UCSD-AML1 (cell line): ENCODE data around the gene GPR107.

Experiments
- DNase-seq: peaks from one replicate; lab custom pipeline; 2025; ENCODE audit not compliant: unreplicated experiment; lab: John Stamatoyannopoulos, UW

GPR107 gene

DNA sequence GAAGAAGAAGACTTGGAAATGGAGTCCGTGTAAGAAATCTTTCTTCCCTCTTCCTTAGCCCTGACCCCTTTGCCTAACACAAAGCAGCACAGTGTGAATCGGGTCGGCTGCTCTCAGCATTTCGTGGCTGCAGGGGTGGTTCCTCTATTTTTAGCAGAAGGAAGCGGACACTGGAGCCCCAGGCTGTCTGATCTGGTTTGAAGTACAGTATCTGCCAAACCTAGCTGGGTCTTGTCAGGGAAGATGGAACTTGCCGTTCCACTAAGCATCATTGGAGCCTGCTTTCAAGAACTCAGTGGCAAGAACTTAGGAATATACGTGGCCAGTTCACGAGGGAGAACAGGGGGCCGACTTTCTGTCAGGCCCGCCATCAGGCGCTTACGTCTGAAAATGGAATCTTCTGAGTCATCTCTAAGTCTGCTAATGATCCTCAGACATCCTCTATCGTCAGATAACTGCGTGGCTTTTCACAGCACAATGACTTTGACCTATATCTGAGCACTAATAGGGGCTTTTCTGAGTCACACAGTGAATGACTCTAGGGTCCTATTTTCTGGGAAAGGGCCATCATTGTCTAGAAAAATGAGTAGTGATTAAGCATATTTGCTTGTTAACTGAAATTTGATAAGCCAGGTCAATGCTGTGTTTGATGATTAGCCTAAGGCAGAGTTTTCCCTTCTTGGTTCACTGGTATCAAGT lies 75.2 kb downstream of the GPR107 start:
- peak; percentile 48 for DNase-seq

- no peak for DNase-seq
These were observed 75.8 kb downstream of the GPR107 start for GRCh38 chr9:130129432-130130061.

- DNase-seq: no peak
These were observed 79.0 kb downstream of the GPR107 start for GRCh38 chr9:130132746-130133145.

DNA sequence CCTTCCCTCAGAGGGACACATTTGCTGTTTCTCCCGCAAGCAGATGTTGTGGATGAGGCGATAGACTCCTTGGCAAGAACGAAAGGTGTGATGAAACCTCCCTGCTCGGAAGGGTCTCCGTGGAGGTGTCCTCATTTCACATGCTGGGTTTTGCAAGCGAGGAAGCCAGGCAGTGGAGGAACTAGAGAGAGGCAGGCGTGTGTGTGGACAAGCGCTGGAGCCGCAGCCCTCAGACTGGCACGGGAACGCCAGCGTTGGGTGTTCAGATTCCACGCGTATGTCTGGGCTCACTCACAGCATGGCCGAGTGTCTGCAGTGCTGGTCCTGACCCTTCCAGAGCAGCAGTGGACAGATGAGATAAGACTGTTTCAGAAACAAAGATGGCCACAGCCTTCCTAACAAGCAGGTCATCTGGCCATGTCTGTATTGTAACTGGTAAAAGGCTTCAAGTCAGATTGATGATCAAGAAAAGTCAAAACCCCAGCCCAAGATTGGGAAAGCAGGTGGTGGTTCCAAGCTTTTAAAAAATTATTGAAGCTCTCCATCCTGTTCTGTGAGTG lies 83.5 kb downstream of the GPR107 start:
- DNase-seq: no peak

GRCh38 chr9:130137641-130138081 lies 84.0 kb downstream of the GPR107 start:
- DNase-seq: no peak

DNA sequence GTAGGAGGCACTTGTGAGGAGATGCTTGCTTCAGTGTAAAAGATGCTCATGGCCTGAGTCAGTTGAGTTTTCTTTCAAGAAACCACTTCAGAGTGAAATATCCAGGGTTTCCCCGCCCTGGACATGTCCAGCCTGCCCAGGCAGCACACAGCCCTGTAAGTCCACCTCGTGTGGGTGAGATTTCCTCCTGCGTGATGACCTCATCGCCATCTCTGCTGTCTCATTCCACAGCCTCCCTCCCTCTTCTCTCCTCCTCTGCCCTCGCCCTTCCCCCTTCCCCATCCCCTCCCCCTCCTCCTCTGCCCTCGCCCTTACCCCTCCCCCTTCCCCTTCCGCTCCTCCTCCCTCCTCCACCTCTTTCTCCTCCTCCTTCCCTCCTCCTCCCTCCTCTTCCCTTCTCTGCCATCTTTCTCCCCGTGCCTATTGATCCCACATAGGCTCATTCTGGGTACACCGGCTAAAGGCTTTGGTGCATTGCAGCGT lies 84.5 kb downstream of the GPR107 start:
- DNase-seq: peak; percentile 25

- DNase-seq: no peak
These were observed 85.1 kb downstream of the GPR107 start for GRCh38 chr9:130138791-130139190.

DNA sequence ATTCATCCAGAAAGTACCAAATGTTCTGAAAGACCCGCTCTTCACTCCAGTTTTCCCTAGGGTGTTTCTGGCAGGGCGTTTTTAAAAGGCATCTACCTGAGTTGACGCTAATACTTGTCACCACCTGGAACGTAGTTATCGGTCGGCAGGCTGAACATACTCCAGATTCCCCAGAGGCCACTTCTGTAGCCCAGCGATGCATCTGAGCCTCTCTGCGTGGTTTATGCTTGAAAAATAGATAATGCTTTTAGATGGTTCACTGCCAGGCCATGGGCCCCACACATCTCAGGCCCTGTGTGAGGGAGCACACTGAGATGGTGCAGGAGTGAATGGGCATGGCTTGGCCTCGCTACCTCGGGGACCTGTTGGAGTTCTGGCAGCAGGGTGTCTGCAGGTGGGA lies 85.5 kb downstream of the GPR107 start:
- no peak for DNase-seq

- peak; percentile 39 for DNase-seq
These were observed 87.0 kb downstream of the GPR107 start for GRCh38 chr9:130140706-130141105.

- DNase-seq: no peak
These were observed 88.3 kb downstream of the GPR107 start for GRCh38 chr9:130142056-130142455.

- DNase-seq: no peak
These were observed 88.9 kb downstream of the GPR107 start for GRCh38 chr9:130142641-130143040.

GRCh38 chr9:130143279-130143893 lies 89.7 kb downstream of the GPR107 start:
- DNase-seq: no peak

GRCh38 chr9:130143958-130144366 lies 90.3 kb downstream of the GPR107 start:
- peak; percentile 32 for DNase-seq

- DNase-seq: no peak
These were observed 91.0 kb downstream of the GPR107 start for GRCh38 chr9:130144703-130145102.

DNA sequence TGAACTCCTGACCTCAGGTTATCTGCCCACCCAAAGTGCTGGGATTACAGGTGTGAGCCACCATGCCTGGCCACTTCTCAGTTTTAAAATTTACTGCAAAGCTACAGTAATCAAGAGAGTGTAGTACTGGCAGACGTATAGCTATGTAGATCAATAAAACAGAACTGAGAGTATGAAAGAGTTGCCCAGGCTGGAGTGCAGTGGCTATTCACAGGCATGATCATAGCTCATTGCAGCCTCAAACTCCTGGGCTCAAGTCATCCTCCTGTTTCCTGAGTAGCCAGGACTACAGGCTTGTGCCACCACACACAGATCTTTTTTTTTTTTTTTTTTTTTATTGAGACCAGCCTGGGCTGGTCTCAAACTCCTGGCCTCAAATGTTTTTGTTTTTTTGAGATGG lies 92.0 kb downstream of the GPR107 start:
- DNase-seq: no peak

DNA sequence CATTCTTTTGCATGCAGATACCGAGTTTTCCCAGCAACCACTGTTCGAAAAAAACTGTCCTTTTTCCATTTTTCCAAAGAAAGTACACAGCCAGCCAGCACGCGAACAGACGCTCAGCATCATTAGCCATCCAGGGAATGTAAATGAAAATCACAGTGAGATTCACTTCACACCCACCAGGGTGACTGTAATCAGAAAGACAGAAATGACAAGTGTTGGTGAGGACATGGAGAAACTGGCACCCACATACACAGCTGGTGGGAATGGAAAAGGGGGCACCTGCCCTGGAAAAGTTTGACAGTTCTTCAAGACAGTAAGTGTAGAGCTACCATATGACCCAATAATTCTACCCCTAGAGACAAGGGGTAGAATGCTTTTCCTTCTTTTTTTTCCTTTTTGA lies 93.5 kb downstream of the GPR107 start:
- no peak for DNase-seq

DNA sequence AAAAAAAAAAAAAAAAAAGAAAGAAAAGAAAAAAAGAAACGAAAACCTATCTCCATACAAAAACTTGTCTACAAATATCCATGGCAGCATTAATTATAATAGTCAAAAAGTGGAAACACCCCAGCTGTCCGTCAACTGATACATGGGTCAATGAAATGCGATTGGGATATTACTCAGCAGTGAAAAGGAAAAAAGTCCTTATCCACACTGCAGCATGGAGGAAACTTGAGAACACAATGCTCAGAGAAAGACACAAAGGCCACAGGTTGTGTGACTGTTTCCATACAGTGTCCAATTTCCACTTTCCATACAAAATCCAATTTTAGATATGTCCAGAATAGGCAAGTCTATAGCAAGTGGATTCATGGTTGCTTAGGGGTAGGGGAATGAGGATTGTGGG lies 94.2 kb downstream of the GPR107 start:
- no peak for DNase-seq

- DNase-seq: no peak
These were observed 95.3 kb downstream of the GPR107 start for GRCh38 chr9:130149031-130149430.

DNA sequence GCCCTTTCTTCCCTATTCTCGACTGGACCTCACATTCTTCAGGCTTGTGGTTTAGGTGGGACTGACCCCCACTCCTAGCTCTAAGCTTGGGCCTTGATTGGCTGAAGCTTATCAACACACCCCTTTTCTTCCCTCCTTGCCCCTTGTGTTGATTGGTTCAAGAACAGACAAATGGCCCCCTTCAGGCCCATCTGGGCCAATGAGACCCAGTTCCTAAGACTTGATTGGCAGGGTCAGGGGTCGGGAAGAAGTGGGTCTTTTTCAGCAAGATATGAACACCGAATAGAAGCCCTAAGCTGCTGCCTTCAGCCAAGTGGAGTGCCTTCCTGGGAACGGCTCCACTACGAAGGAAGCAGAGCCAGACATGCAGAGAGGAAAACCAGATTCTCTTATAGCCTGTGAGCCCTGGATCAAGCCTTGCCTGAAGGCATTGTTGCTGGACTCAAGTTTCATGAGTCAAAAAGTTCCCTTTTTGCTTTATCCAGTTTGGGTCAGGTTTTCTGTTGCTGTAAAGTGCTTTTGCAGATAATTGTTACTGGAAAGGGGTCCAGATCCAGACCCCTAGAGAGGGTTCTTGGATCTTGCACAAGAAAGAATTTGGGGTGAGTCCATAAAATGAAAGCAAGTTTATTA lies 96.1 kb downstream of the GPR107 start:
- no peak for DNase-seq

- DNase-seq: no peak
These were observed 97.2 kb downstream of the GPR107 start for GRCh38 chr9:130150779-130151382.

DNA sequence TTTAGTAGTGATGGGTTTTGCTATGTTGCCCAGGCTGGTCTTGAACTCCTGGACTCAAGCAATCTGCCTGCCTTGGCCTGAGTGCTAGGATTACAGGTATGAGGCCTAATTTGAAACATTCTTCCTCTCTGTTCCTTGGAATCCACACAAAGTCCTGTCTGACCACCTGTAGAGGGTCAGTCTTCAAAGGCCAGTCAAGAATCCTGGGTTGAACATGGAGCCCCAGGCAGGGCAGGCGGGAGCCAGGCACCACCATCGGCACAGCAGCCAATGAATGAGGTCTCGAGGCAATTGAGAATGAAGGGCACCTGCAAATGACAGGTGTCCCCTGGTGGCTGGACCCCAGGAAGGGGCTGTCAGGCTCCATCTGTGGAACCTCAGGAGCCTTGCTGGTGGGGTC lies 101.1 kb downstream of the GPR107 start:
- DNase-seq: no peak
